Muscle of leg (tissue), 11 donors: ENCODE measurements around the gene PHYKPL. TPM values are rescaled to one million over a fixed set of nuclear protein-coding genes. Genes with fewer than 3 reads are reported as not detected.

ENCODE experiments used
- DNase-seq: peaks from one replicate; pipeline ENCODE4 v3.0.0; 2013
- H3K27ac ChIP-seq: one replicate; pipeline ENCODE4 v1.5.1; 2013; ENCODE audit warnings: mild to moderate bottlenecking, low read length, control low read depth
- H3K27me3 ChIP-seq: one replicate; pipeline ENCODE4 v1.6.1; 2013; ENCODE audit warnings: low read length; ENCODE audit not compliant: control insufficient read depth, insufficient read depth
- H3K36me3 ChIP-seq: one replicate; pipeline ENCODE4 v1.6.1; 2013; ENCODE audit warnings: low read length; ENCODE audit not compliant: control insufficient read depth, insufficient read depth
- H3K4me1 ChIP-seq: one replicate; pipeline ENCODE4 v1.6.1; 2013; ENCODE audit warnings: low read length; ENCODE audit not compliant: control insufficient read depth, insufficient read depth
- H3K4me3 ChIP-seq: one replicate; pipeline ENCODE4 v1.5.1; 2013; ENCODE audit warnings: low read length, control low read depth
- H3K9me3 ChIP-seq: replicated peaks from 2 replicates; pipeline ENCODE4 v1.6.1; 2013; ENCODE audit warnings: low read depth, low read length; ENCODE audit not compliant: control insufficient read depth
- WGBS: methylation state at CpG from one replicate; pipeline ENCODE4 v1.1.5; 2013; ENCODE audit warnings: missing lambda C conversion rate; ENCODE audit not compliant: insufficient coverage; 5-methylcytosine and 5-hydroxymethylcytosine counted together
- polyA plus RNA-seq, 8 donors: library from polyadenylated mRNA; unstranded; fragments of 120-200 nt; gene quantifications; one replicate each; pipeline versions ENCODE4 v1.2.1 to v1.2.3, GENCODE V29; 2013; ENCODE audit warnings: inconsistent platforms in 1 of 8, low replicate concordance in 1 of 8; ENCODE audit not compliant: insufficient read length in 8 of 8, insufficient read depth in 1 of 8
- total RNA-seq: library from RNA; stranded (reverse); fragments of 120-200 nt; gene quantifications from one replicate; pipeline ENCODE4 v1.2.4, GENCODE V29; 2013

PHYKPL gene
- total and polyA plus RNA-seq, 9 donors = 36.0 to 81.7 (median 45.3) TPM

- H3K27ac ChIP-seq = no peak overlapping the region
- peaks cover 26% of the 10 kb centered on the region for H3K4me1 ChIP-seq
- H3K4me3 ChIP-seq = no peak overlapping the region
- H3K36me3 ChIP-seq = peaks cover 92% of the 10 kb centered on the region
- H3K9me3 ChIP-seq = no peaks in the 10 kb centered on the region
- 83% methylated on average over 18 of the region's 18 CpGs for WGBS
- no peak for DNase-seq
- no peaks in the 10 kb centered on the region for H3K27me3 ChIP-seq
These were observed 22.5 kb downstream of the PHYKPL start for GRCh38 chr5:178210073-178210535.

- peaks cover 86% of the 10 kb centered on the region for H3K36me3 ChIP-seq
- no peaks in the 10 kb centered on the region for H3K9me3 ChIP-seq
- H3K4me1 ChIP-seq = peaks cover 26% of the 10 kb centered on the region
- no peak for DNase-seq
- H3K27ac ChIP-seq = no peak overlapping the region
- no peaks in the 10 kb centered on the region for H3K27me3 ChIP-seq
- H3K4me3 ChIP-seq = no peak overlapping the region
- WGBS = 74% methylated on average over 8 of the region's 8 CpGs
These were observed 23.1 kb downstream of the PHYKPL start for GRCh38 chr5:178209334-178210072.

GRCh38 chr5:178208540-178209227, 23.9 kb downstream of the PHYKPL start:
- Histone ChIP-seq H3K27ac (no peak overlapping the region), H3K27me3 (no peaks in the 10 kb centered on the region), H3K36me3 (peaks cover 78% of the 10 kb centered on the region), H3K4me1 (peaks cover 29% of the 10 kb centered on the region), H3K4me3 (no peak overlapping the region), H3K9me3 (no peaks in the 10 kb centered on the region)
- DNase-seq = no peak
- 90% methylated on average over 2 of the region's 5 CpGs for WGBS

GRCh38 chr5:178207917-178208280, 24.7 kb downstream of the PHYKPL start:
- Histone ChIP-seq H3K27ac (no peak overlapping the region), H3K27me3 (no peaks in the 10 kb centered on the region), H3K4me3 (no peak overlapping the region), H3K4me1 (peaks cover 29% of the 10 kb centered on the region), H3K36me3 (peaks cover 70% of the 10 kb centered on the region), H3K9me3 (no peaks in the 10 kb centered on the region)
- WGBS = 100% methylated on average over 1 of the region's 1 CpG
- DNase-seq = no peak

GRCh38 chr5:178207183-178207916, 25.3 kb downstream of the PHYKPL start:
- WGBS = 67% methylated on average over 5 of the region's 5 CpGs
- Histone ChIP-seq H3K4me3 (no peak overlapping the region), H3K36me3 (peaks cover 64% of the 10 kb centered on the region), H3K4me1 (peaks cover 29% of the 10 kb centered on the region), H3K27me3 (no peaks in the 10 kb centered on the region), H3K9me3 (no peaks in the 10 kb centered on the region), H3K27ac (no peak overlapping the region)
- peak; percentile 39 for DNase-seq

GRCh38 chr5:178206166-178207101, 26.2 kb downstream of the PHYKPL start:
- Histone ChIP-seq H3K27me3 (no peaks in the 10 kb centered on the region), H3K27ac (no peak overlapping the region), H3K4me3 (peak overlapping the region; percentile 81), H3K9me3 (no peaks in the 10 kb centered on the region), H3K4me1 (peaks cover 29% of the 10 kb centered on the region), H3K36me3 (peaks cover 55% of the 10 kb centered on the region)
- 43% methylated on average over 9 of the region's 12 CpGs for WGBS
- DNase-seq = no peak

GRCh38 chr5:178205749-178206047, 26.9 kb downstream of the PHYKPL start:
- Histone ChIP-seq H3K4me3 (peak overlapping the region; percentile 81), H3K36me3 (peaks cover 49% of the 10 kb centered on the region), H3K27me3 (no peaks in the 10 kb centered on the region), H3K27ac (no peak overlapping the region), H3K4me1 (peaks cover 29% of the 10 kb centered on the region), H3K9me3 (no peaks in the 10 kb centered on the region)
- 6% methylated on average over 2 of the region's 5 CpGs for WGBS
- no peak for DNase-seq

GRCh38 chr5:178204935-178205748, 27.5 kb downstream of the PHYKPL start:
- peaks cover 44% of the 10 kb centered on the region for H3K36me3 ChIP-seq
- peak; percentile 85 for DNase-seq
- H3K4me1 ChIP-seq = peaks cover 29% of the 10 kb centered on the region
- no peaks in the 10 kb centered on the region for H3K9me3 ChIP-seq
- H3K4me3 ChIP-seq = peak overlapping the region; percentile 81
- WGBS = under 1% methylated on average over 78 of the region's 90 CpGs
- peak overlapping the region; percentile 67 for H3K27ac ChIP-seq
- H3K27me3 ChIP-seq = no peaks in the 10 kb centered on the region
